ENCODE results near the gene NACC2.

The NACC2 gene

GRCh38 chr9:136093995-136094881 is 851 bp downstream of the NACC2 start:
- POLR2A ChIA-PET = interaction anchor here (0.8 to 6.9 kb wide), 4 partner anchors 15 to 42 kb away, joined by 3 to 84 read pairs (median 10); no protein-coding TSS in a partner anchor
- CTCF ChIA-PET = interaction anchor here (0.5 to 2.0 kb wide), 7 partner anchors 28 to 312 kb away, joined by 3 to 16 read pairs (median 4); no protein-coding TSS in a partner anchor
- peak overlapping the region; percentile 63 for H3K4me3 ChIP-seq (ENCODE audit: low read depth, low read length)
- TF ChIP-seq ZNF660 (tag by site-specific recombination; IDR thresholded peaks at IDR 0.05) (0 out of 2 replicates have a peak, but pooled peaks have one; percentile 10), ZNF350 (tag by site-specific recombination; IDR thresholded peaks at IDR 0.05) (no peak), ZNF16 (tag by site-specific recombination; IDR thresholded peaks at IDR 0.05; ENCODE audit: low read depth) (no peak), SALL2 (tag by site-specific recombination; IDR thresholded peaks at IDR 0.05; ENCODE audit: borderline replicate concordance) (no peak), ZNF692 (tag by site-specific recombination; IDR thresholded peaks at IDR 0.05) (peak; percentile 99), ZSCAN30 (tag by site-specific recombination; IDR thresholded peaks at IDR 0.05) (no peak; the same call in 1 of the 2 replicates), ZBTB49 (tag by site-specific recombination; IDR thresholded peaks at IDR 0.05; ENCODE audit: low read depth) (no peak), PATZ1 (tag by site-specific recombination; IDR thresholded peaks at IDR 0.05) (peak; percentile 80), ZNF335 (tag by site-specific recombination; conservative IDR thresholded peaks at IDR 0.05) (0 out of 2 replicates have a peak, but pooled peaks have one; percentile 56), SP3 (tag by site-specific recombination; IDR thresholded peaks at IDR 0.05) (peak; percentile 49; the same call in 1 of the 2 replicates), ZNF37A (tag by site-specific recombination; IDR thresholded peaks at IDR 0.05) (no peak), TRIM28 (IDR thresholded peaks at IDR 0.05; ENCODE audit: borderline replicate concordance, low read length) (no peak), ZNF10 (tag by site-specific recombination; IDR thresholded peaks at IDR 0.05) (no peak), ZNF140 (tag by site-specific recombination; IDR thresholded peaks at IDR 0.05) (no peak), ZNF132 (tag by site-specific recombination; IDR thresholded peaks at IDR 0.05; ENCODE audit: borderline replicate concordance) (no peak), WT1 (tag by site-specific recombination; IDR thresholded peaks at IDR 0.05) (0 out of 2 replicates have a peak, but pooled peaks have one; percentile 36), ZNF621 (tag by site-specific recombination; IDR thresholded peaks at IDR 0.05) (no peak), ZNF121 (tag by site-specific recombination; IDR thresholded peaks at IDR 0.05) (0 out of 2 replicates have a peak, but pooled peaks have one; percentile 14), KLF17 (tag by site-specific recombination; IDR thresholded peaks at IDR 0.05) (0 out of 2 replicates have a peak, but pooled peaks have one; percentile 23), ZNF548 (tag by site-specific recombination; IDR thresholded peaks at IDR 0.05) (no peak), ZNF558 (tag by site-specific recombination; IDR thresholded peaks at IDR 0.05) (no peak), ZEB2 (tag by site-specific recombination; IDR thresholded peaks at IDR 0.05) (peak; percentile 82)
- TF ChIP-seq, protein P1, sequence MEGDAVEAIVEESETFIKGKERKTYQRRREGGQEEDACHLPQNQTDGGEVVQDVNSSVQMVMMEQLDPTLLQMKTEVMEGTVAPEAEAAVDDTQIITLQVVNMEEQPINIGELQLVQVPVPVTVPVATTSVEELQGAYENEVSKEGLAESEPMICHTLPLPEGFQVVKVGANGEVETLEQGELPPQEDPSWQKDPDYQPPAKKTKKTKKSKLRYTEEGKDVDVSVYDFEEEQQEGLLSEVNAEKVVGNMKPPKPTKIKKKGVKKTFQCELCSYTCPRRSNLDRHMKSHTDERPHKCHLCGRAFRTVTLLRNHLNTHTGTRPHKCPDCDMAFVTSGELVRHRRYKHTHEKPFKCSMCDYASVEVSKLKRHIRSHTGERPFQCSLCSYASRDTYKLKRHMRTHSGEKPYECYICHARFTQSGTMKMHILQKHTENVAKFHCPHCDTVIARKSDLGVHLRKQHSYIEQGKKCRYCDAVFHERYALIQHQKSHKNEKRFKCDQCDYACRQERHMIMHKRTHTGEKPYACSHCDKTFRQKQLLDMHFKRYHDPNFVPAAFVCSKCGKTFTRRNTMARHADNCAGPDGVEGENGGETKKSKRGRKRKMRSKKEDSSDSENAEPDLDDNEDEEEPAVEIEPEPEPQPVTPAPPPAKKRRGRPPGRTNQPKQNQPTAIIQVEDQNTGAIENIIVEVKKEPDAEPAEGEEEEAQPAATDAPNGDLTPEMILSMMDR (tag by site-specific recombination; IDR thresholded peaks at IDR 0.05) = peak; percentile 30; the same call in 1 of the 2 replicates
- TF ChIP-seq, protein P2, sequence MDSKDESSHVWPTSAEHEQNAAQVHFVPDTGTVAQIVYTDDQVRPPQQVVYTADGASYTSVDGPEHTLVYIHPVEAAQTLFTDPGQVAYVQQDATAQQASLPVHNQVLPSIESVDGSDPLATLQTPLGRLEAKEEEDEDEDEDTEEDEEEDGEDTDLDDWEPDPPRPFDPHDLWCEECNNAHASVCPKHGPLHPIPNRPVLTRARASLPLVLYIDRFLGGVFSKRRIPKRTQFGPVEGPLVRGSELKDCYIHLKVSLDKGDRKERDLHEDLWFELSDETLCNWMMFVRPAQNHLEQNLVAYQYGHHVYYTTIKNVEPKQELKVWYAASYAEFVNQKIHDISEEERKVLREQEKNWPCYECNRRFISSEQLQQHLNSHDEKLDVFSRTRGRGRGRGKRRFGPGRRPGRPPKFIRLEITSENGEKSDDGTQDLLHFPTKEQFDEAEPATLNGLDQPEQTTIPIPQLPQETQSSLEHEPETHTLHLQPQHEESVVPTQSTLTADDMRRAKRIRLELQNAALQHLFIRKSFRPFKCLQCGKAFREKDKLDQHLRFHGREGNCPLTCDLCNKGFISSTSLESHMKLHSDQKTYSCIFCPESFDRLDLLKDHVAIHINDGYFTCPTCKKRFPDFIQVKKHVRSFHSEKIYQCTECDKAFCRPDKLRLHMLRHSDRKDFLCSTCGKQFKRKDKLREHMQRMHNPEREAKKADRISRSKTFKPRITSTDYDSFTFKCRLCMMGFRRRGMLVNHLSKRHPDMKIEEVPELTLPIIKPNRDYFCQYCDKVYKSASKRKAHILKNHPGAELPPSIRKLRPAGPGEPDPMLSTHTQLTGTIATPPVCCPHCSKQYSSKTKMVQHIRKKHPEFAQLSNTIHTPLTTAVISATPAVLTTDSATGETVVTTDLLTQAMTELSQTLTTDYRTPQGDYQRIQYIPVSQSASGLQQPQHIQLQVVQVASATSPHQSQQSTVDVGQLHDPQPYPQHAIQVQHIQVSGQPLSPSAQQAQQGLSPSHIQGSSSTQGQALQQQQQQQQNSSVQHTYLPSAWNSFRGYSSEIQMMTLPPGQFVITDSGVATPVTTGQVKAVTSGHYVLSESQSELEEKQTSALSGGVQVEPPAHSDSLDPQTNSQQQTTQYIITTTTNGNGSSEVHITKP (tag by site-specific recombination; IDR thresholded peaks at IDR 0.05) = peak; percentile 71

More at GRCh38 chr9:136093995-136094881, 851 bp downstream of the NACC2 start:
- no peaks in the 10 kb centered on the region for H3K9me3 ChIP-seq (ENCODE audit: control insufficient read depth, insufficient read depth, low read depth, low read length)
- peaks cover 0 to 11% of the 10 kb centered on the region in 2 experiments; a peak in 1 of 3 replicates for H3K36me3 ChIP-seq (ENCODE audit: control insufficient read depth in 2 of 2, insufficient read depth in 1 of 2, low read length in 2 of 2)
- H3K4me1 ChIP-seq (ENCODE audit: control insufficient read depth, insufficient read depth, low read length) = peaks cover 3% of the 10 kb centered on the region
- peak overlapping the region; percentile 88 for H3K27ac ChIP-seq (ENCODE audit: extremely low read depth, low read depth, low read length)

Measured in HEK293 (cell line).